PC-3 (cell line): ENCODE measurements around the gene EIF1. TPM values are rescaled to one million over a fixed set of nuclear protein-coding genes. Genes with fewer than 3 reads are reported as not detected.

Experiments
- ATAC-seq: fragments of 200-7000 bp; cut with Tn5 transposase; 2 replicates; pipeline ENCODE4 v1.9.1; 2020; ENCODE audit warnings: mild to moderate bottlenecking, moderate library complexity
- BruUV-seq: library from RNA; stranded (reverse); fragments of 400-500 nt; replicated peaks from 2 replicates; lab custom pipeline; 2021; lab: Mats Ljungman, UMichigan
- CTCF ChIA-PET: fragments of 300-600 bp; sonication (Branson Sonifier 250); formaldehyde crosslinking; loops from one replicate; lab custom pipeline; 2022; ENCODE audit warnings: antibody characterized with exemption; lab: Charles Lee
- POLR2A ChIA-PET: fragments of 300-600 bp; sonication (Branson Sonifier 250); formaldehyde crosslinking; loops from one replicate; lab custom pipeline; 2022; ENCODE audit warnings: antibody characterized with exemption; ENCODE audit not compliant: unreplicated experiment; lab: Charles Lee
- DNase-seq: peaks from one replicate; pipeline ENCODE4 v3.0.0-alpha.2; 2015
- H2AFZ ChIP-seq: fragments of 300-600 bp; sonication (generic); 2 replicates; pipeline ENCODE4 v1.6.0; 2016; ENCODE audit warnings: antibody characterized with exemption, low read length
- H3F3A ChIP-seq: fragments of 300-600 bp; sonication (generic); one replicate; pipeline ENCODE4 v1.6.0; 2017; ENCODE audit warnings: antibody characterized with exemption, low read length, control low read depth, mild to moderate bottlenecking; ENCODE audit not compliant: unreplicated experiment
- H3K27ac ChIP-seq: fragments of 300-600 bp; sonication (generic); 2 replicates; pipeline ENCODE4 v1.5.1; 2016; ENCODE audit warnings: mild to moderate bottlenecking, low read length
- H3K27me3 ChIP-seq: fragments of 300-600 bp; sonication (generic); 2 replicates; pipeline ENCODE4 v1.6.1; 2016; ENCODE audit warnings: low read length, mixed read lengths
- H3K36me3 ChIP-seq: fragments of 300-600 bp; sonication (generic); 2 replicates; pipeline ENCODE4 v1.6.1; 2016; ENCODE audit warnings: low read depth, mixed run types, low read length, mixed read lengths
- H3K4me1 ChIP-seq: fragments of 300-600 bp; sonication (generic); 2 replicates; pipeline ENCODE4 v1.5.1; 2016; ENCODE audit warnings: low read length; ENCODE audit not compliant: insufficient read depth
- H3K4me2 ChIP-seq: fragments of 300-600 bp; sonication (generic); 2 replicates; pipeline ENCODE4 v1.6.0; 2016; ENCODE audit warnings: low read length
- H3K4me3 ChIP-seq: fragments of 300-600 bp; sonication (generic); 2 replicates; pipeline ENCODE4 v1.5.1; 2016; ENCODE audit warnings: mild to moderate bottlenecking, low read length, mixed read lengths
- H3K79me2 ChIP-seq: fragments of 300-600 bp; sonication (generic); 2 replicates; pipeline ENCODE4 v1.6.1; 2017; ENCODE audit warnings: low read length, mixed read lengths
- H3K9ac ChIP-seq: fragments of 300-600 bp; sonication (generic); 2 replicates; pipeline ENCODE4 v1.6.0; 2016; ENCODE audit warnings: mild to moderate bottlenecking, low read length
- H3K9me2 ChIP-seq: fragments of 300-600 bp; sonication (generic); replicated peaks from 2 replicates; pipeline ENCODE4 v1.6.1; 2016; ENCODE audit warnings: mixed run types, low read length, mixed read lengths
- H3K9me3 ChIP-seq: fragments of 300-600 bp; sonication (generic); 2 replicates; pipeline ENCODE4 v1.6.1; 2016; ENCODE audit warnings: low read length, mixed read lengths
- H4K20me1 ChIP-seq: fragments of 300-600 bp; sonication (generic); 2 replicates; pipeline ENCODE4 v1.6.1; 2016; ENCODE audit warnings: low read length, mixed read lengths
- EZH2 ChIP-seq: fragments of 300-600 bp; sonication (generic); IDR thresholded peaks from one replicate; pipeline ENCODE4 v1.6.1; 2017; ENCODE audit warnings: antibody characterized with exemption, mild to moderate bottlenecking, low read length; ENCODE audit not compliant: unreplicated experiment
- EZH2phosphoT487 ChIP-seq: fragments of 300-600 bp; sonication (generic); IDR thresholded peaks from 2 replicates; pipeline ENCODE4 v1.6.1; 2018; ENCODE audit warnings: mild to moderate bottlenecking, antibody characterized with exemption, low read length, borderline replicate concordance
- intact Hi-C: fragments of 100-400 bp; cut with micrococcal nuclease; formaldehyde crosslinking; loops from 2 replicates; pipeline ENCODE4 v1.9.0; 2023
- total RNA-seq: library from RNA; depleted of rRNA; stranded (reverse); fragments of >200 nt; gene quantifications from 2 replicates; pipeline ENCODE4 v1.2.3, GENCODE V29; 2014
- TF ChIP-seq, protein P1 (sequence below): fragments of 300-600 bp; sonication (generic); conservative IDR thresholded peaks from 2 replicates; pipeline ENCODE4 v1.5.1; 2017; ENCODE audit warnings: antibody characterized with exemption, low read depth, mild to moderate bottlenecking, low read length

EIF1 gene
- total RNA-seq, 1 experiment from 2014 or later = 88.7 TPM

DNA sequence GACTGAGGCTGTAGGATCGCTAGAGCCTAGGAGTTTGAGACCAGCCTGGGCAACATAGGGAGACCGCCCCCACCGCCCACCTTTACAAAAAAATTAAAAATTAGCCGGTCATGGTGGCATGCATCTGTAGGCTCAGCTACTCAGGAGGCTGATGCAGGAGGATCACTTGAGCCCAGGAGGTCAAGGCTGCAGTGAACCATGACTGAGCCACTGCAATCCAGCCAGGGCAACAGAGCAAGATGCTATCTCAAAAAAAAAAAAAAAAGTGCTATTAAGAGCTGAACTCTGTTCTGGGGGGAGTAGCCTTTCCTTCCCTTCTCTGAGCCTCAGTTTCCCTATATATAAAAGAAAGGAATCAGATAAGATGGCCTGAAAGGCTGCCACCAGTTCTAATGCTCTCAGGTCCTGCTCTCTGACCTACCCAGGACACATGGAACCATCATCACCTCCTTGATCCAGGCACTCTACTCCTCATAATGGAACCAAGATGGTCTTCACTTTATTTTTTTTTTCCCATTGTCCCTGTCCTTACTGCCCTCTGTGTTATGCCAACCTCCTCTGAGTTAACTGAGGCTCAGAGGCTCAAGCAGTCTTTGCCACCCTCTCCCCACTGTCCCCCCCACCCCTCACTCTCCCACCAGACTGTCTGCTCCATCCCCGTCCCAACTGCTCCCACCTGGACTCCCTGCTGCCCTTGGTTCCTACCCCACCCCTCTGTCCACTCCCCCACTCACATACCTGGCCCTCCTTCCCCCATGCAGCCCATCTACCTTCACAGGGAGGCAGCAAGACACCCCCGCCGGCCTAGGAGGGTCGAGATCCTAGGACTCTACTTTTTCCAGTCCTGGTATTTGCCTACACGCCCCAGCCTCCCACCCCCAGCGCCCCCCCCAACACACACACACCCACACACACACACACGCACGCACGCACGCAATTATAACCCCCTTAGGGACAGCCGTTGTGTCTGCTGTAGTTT is 23.8 kb upstream of the EIF1 start:
- Histone ChIP-seq H3K27ac (peak overlapping the region; percentile 36; the same call in 1 of the 2 replicates), H3F3A (no peaks in the 10 kb centered on the region), H3K4me1 (peaks cover 25% of the 10 kb centered on the region), H3K9ac (peak overlapping the region; percentile 69), H3K27me3 (no peaks in the 10 kb centered on the region), H2AFZ (no peak overlapping the region), H3K79me2 (no peaks in the 10 kb centered on the region), H3K9me3 (no peaks in the 10 kb centered on the region), H3K9me2 (no peaks in the 10 kb centered on the region), H4K20me1 (no peaks in the 10 kb centered on the region), H3K4me3 (peak overlapping the region; percentile 62), H3K36me3 (no peaks in the 10 kb centered on the region; the same call in 1 of the 2 replicates), H3K4me2 (peak overlapping the region; percentile 95)
- CTCF ChIA-PET = interaction anchor here (0.8 to 1.5 kb wide), 8 partner anchors 11 to 858 kb away, joined by 3 to 9 read pairs (median 4); no protein-coding TSS in a partner anchor
- POLR2A ChIA-PET = interaction anchor here (0.5 kb wide), 1 partner anchor 23 kb away, joined by 6 read pairs; no protein-coding TSS in a partner anchor
- BruUV-seq = no TSS peak
- DNase-seq (no peak), ATAC-seq (no peak)
- intact Hi-C loops = loop anchor here (5.0 to 10.0 kb wide), 3 partner anchors 340 to 1043 kb away; no protein-coding TSS in a partner anchor
- no peak for TF ChIP-seq EZH2phosphoT487
- TF ChIP-seq EZH2 = no peak
- TF ChIP-seq, protein P1, sequence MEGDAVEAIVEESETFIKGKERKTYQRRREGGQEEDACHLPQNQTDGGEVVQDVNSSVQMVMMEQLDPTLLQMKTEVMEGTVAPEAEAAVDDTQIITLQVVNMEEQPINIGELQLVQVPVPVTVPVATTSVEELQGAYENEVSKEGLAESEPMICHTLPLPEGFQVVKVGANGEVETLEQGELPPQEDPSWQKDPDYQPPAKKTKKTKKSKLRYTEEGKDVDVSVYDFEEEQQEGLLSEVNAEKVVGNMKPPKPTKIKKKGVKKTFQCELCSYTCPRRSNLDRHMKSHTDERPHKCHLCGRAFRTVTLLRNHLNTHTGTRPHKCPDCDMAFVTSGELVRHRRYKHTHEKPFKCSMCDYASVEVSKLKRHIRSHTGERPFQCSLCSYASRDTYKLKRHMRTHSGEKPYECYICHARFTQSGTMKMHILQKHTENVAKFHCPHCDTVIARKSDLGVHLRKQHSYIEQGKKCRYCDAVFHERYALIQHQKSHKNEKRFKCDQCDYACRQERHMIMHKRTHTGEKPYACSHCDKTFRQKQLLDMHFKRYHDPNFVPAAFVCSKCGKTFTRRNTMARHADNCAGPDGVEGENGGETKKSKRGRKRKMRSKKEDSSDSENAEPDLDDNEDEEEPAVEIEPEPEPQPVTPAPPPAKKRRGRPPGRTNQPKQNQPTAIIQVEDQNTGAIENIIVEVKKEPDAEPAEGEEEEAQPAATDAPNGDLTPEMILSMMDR = no peak

DNA sequence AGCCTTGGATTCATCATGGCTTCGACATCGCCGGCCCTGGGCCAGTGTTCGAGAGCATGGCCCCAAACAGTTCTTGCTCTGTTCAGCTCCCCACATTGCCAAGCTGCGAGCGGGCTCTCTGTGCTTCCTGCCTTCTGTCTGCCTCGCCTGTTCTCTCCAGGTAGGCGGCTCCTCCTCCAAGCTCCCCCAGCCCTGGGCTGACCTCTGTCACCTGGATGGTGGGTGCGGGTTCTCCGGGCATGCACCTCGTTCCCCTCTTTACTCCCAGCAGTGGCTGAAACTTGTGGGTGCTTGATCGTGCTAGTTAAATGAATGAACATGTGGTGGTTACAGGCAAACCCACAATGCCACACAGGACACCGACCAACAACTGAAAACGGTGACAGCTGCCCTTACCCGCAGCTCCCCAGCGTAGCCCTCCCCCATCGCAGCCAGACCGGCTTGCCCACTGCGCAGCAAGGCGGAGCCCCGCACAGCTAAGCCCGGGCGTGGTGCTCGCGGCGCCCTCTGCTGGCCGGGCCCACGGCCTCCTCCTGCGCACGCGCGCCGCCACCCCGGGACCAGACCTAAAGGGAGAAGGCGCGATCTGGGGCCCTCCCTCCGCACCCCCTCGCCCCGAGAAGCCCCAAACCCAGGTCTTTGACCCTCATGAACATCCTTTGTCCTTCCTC is 23.0 kb upstream of the EIF1 start:
- BruUV-seq = TSS peak; percentile 33
- peak; percentile 86 for DNase-seq

More for the DNA sequence above, 23.0 kb upstream of the EIF1 start:
- H3K27ac ChIP-seq = peak overlapping the region; percentile 42
- peak overlapping the region; percentile 95 for H3K4me2 ChIP-seq
- ChIA-PET CTCF (interaction anchor here (0.6 to 1.5 kb wide), 8 partner anchors 11 to 859 kb away, joined by 3 to 10 read pairs (median 4); no protein-coding TSS in a partner anchor), POLR2A (interaction anchor here (0.5 to 0.7 kb wide), 2 partner anchors 24 to 144 kb away, joined by 3 to 6 read pairs; no protein-coding TSS in a partner anchor)
- peak overlapping the region; percentile 64 for H3K4me3 ChIP-seq
- H3K79me2 ChIP-seq = no peaks in the 10 kb centered on the region
- peaks cover 25% of the 10 kb centered on the region for H3K4me1 ChIP-seq
- H3F3A ChIP-seq = no peaks in the 10 kb centered on the region
- H3K36me3 ChIP-seq = no peaks in the 10 kb centered on the region; the same call in 1 of the 2 replicates
- no peaks in the 10 kb centered on the region for H3K9me2 ChIP-seq
- peak; percentile 78 for ATAC-seq
- intact Hi-C loops = loop anchor here (2.0 to 10.0 kb wide), 4 partner anchors 341 to 1043 kb away; no protein-coding TSS in a partner anchor
- H3K9me3 ChIP-seq = no peaks in the 10 kb centered on the region
- TF ChIP-seq, protein P1 = peak; percentile 84
- TF ChIP-seq EZH2phosphoT487 = no peak
- TF ChIP-seq EZH2 = no peak
- no peaks in the 10 kb centered on the region for H4K20me1 ChIP-seq
- H2AFZ ChIP-seq = peak overlapping the region; percentile 97
- H3K27me3 ChIP-seq = no peaks in the 10 kb centered on the region
- peak overlapping the region; percentile 69 for H3K9ac ChIP-seq
